Endothelial cell of coronary artery (primary cell): ENCODE measurements around the gene TTC31. TPM values are rescaled to one million over a fixed set of nuclear protein-coding genes. Genes with fewer than 3 reads are reported as not detected.

Experiments
- total RNA-seq: library from RNA; depleted of rRNA; stranded (reverse); fragments of >200 nt; gene quantifications from 2 replicates; pipeline ENCODE4 v1.2.3, GENCODE V29; 2014

Gene TTC31
- total RNA-seq, 1 donor from 2014 or later, result 6.8 TPM

Other genes with a start within 250 kb of the TTC31 start
- gene SLC4A5, start 139.7 kb upstream of the TTC31 start, total RNA-seq, result 0.09 TPM in 1 of 2 replicates, not detected in the other
- 147 and 177 TPM in 2 replicates for gene DCTN1, start 102.8 kb upstream of the TTC31 start, total RNA-seq
- gene C2orf81, start 61.5 kb upstream of the TTC31 start, total RNA-seq, result 0.09 and 0.19 TPM in 2 replicates
- 43.6 and 46.7 TPM in 2 replicates for gene WDR54, start 61.4 kb upstream of the TTC31 start, total RNA-seq
- 6.7 and 9.0 TPM in 2 replicates for gene RTKN, start 41.1 kb upstream of the TTC31 start, total RNA-seq
- gene INO80B, start 28.0 kb upstream of the TTC31 start, total RNA-seq, result 8.5 and 15.2 TPM in 2 replicates
- gene WBP1, start 24.6 kb upstream of the TTC31 start, total RNA-seq, result 30.9 and 36.8 TPM in 2 replicates
- gene MOGS, start 17.7 kb upstream of the TTC31 start, total RNA-seq, result 46.2 and 60.4 TPM in 2 replicates
- 49.9 and 50.5 TPM in 2 replicates for gene MRPL53, start 10.4 kb upstream of the TTC31 start, total RNA-seq
- gene CCDC142, start 83 bp upstream of the TTC31 start, total RNA-seq, result 13.0 and 24.2 TPM in 2 replicates
- gene LBX2, start 16.5 kb downstream of the TTC31 start, total RNA-seq, result 1.4 and 2.1 TPM in 2 replicates
- 13.7 and 16.8 TPM in 2 replicates for gene PCGF1, start 24.6 kb downstream of the TTC31 start, total RNA-seq
- gene TLX2, start 31.4 kb downstream of the TTC31 start, total RNA-seq, result not detected in 2 replicates
- 0.09 TPM in 1 of 2 replicates, not detected in the other for gene DQX1, start 43.1 kb downstream of the TTC31 start, total RNA-seq
- gene AUP1, start 46.6 kb downstream of the TTC31 start, total RNA-seq, result 91.2 and 104 TPM in 2 replicates
- 43.3 and 47.2 TPM in 2 replicates for gene HTRA2, start 46.9 kb downstream of the TTC31 start, total RNA-seq
- gene LOXL3, start 70.9 kb downstream of the TTC31 start, total RNA-seq, result 0.99 and 31.5 TPM in 2 replicates
- gene DOK1, start 71.6 kb downstream of the TTC31 start, total RNA-seq, result 14.6 and 24.3 TPM in 2 replicates
- not detected in 2 replicates for gene M1AP, start 165.2 kb downstream of the TTC31 start, total RNA-seq
- gene SEMA4F, start 171.2 kb downstream of the TTC31 start, total RNA-seq, result 4.0 and 5.9 TPM in 2 replicates